Daoy (cell line): Measurements from ENCODE around the gene BCL2L12. TPM values are rescaled to one million over a fixed set of nuclear protein-coding genes. Genes with fewer than 3 reads are reported as not detected.

Experiments used
- DNase-seq: peaks from one replicate; pipeline ENCODE4 v3.0.0-alpha.2; 2015; ENCODE audit warnings: low read depth
- total RNA-seq: library from RNA; depleted of rRNA; stranded (reverse); fragments of >200 nt; shearing (Covaris generic); gene quantifications from 2 replicates; pipeline ENCODE4 v1.2.3, GENCODE V29; 2014

The BCL2L12 gene
- total RNA-seq, 1 experiment from 2014 or later: 18.1 TPM

DNA sequence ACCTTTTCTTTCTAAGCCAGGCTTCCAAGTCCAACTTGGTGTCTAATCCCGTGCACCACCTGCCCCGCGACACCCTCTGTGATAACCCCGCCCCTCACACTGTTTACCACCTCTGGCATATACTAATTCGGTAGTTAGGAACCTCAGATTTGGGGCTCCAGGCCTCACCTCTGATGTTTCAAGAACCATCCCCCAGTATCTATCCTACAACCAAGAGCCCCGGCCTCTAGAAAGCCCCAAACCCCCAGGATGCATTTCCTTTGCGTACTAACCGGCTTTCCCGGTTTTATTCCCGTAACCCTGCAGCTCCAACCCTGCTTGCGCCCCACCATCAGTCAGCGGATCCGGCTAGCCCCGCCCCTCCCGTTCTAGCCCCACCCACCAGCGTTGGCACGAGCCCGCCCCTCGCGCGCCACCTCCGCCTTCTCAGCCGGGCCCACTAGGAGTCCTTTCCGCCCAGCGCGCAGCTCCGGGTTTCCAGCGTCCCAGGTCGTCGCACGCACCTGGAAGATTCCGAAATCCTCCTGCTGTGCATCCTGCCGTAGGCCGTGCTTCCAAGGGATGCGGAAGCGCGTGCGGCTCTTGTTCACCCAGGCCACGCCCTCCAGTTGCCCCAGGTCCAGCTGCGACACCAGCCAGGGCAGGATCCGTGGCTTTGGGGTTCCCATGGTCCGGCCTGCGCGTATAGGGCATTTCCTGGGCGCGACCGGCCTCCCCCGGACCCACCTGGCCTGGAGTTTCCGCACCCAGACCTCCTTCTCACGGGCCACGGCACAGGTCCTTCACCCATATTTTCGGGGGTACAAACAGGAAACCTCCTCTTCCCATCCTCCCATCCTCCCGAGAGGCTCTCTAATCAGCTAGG is 1.3 kb upstream of the BCL2L12 start:
- peak; percentile 91 for DNase-seq

GRCh38 chr19:49665036-49665350 is 740 bp upstream of the BCL2L12 start:
- no peak for DNase-seq

DNA sequence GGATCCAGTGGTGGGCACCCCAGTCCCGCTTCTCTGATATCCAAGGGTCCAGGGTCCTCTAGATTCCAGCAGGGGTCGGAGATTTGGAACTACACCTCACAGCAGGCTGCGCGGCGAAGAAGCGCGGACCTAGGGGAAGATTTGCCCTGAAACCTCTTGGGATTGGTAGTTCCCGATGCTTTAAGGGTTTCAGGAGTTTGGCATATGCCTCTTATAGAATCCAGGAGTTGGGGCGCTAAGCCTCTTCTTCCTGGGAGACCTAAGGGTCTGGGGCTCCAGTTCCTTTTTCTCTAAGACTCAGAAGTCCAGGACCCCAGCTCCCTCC is 349 bp downstream of the BCL2L12 start:
- no peak for DNase-seq

- no peak for DNase-seq
Measured at GRCh38 chr19:49667473-49667872, 1.7 kb downstream of the BCL2L12 start.

- no peak for DNase-seq
Measured at GRCh38 chr19:49669516-49669915, 3.8 kb downstream of the BCL2L12 start.

DNA sequence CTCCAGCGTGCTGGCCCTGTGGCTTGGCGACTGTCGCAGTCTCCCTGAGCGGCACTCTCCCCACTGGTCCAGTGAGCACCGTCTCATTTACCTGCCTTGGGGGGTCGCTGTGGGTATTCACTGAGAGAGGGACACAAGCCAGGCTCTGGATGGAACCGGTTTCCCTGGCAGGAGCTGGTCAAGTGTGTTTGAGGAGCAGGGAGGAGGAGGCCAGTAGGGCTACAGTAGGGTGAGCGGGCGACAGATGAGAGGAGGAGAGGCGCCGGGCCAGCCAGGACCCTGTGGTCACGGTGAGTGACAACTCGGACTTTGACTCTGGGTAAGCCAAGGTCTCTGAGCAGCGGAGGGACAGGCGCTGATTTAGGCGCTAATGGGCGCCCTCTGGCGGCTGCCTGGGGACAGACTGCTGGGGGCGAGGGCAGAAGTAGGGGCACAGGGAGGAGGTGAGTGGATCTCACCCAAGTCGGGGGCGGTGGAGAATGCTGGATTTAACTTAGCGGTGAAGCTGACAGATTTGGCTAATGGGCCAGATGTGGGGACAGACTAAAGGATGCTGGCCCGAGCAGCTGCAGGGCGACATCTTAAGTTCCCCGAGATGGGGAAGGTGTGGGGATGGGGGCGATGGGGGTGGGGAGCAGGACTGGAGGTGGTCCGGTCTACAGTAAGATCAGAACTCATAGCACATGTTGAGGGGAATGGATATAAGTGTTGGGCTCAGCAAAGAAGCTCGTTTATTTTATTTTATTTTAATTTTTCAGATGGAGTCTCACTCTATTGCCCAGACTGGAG is 6.6 kb downstream of the BCL2L12 start:
- DNase-seq: peak; percentile 77

DNA sequence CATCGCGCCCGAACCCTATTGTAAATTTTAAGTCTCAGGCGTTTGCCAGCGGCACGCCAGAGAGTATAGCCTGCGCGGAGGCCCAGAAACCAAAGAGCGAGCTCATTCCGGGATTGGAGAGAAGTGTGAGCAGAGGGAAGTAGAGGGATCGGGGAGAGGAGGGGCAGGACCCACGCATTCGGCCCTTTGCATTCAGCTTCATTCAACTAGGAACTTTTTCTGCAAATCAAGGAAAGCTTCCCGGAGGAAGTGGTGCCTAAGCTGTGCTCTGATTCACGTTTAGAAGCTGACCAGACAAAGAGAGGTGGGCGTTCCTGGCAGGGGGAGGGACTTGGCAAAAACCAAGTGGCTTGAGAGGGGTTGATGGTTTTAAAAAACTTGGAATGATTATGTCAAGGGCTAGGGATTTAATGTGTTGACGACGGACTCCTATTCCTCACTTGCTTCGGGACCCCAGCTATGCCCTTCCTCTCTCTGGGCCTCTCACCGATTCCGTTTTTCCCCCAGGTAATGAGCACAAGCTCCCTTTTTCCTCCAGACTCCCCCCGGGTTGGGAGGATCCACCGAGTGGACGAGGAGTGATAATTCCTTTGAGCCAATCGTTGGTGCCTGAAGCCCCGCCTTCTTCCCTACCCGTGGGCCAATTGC is 10.5 kb downstream of the BCL2L12 start:
- peak; percentile 90 for DNase-seq

- peak; percentile 100 for DNase-seq
Measured at GRCh38 chr19:49676784-49677230, 11.1 kb downstream of the BCL2L12 start.

DNA sequence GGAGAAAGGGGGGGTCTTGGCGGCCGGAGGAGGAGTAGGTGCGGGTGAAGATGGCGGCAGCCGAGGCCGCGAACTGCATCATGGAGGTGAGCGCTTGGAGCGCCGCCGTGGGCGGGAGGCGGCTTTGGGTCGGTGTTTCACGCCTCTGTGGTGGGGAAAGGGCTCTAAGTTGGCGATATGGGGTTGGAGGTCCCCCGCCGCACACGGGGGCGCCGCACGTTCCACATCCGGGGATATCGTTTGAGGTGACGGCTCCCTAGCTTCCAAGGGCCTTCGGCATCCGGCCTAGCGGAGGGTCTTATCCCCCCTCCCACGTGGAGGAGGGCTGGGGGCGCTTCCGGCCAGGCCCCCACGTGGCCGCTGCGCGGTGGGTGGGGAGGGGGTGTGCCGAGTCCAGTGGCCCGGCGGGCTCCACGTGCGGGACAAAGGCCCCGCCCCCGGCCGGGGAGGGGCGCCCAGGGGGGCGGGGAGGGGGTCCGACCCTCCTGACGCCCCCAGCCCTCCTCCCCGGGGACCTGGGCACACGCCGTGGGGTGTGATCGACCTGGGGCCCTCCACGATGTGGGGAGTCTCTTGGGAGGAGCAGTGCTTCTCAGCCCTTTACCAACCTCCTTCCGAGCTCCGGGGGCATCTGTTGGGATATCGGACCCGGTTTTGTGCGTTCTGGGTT is 11.6 kb downstream of the BCL2L12 start, which contains the start of gene PRMT1:
TSS of gene PRMT1 (plus strand) at position 41 of the 670 bp plus-strand sequence. CDS start at position 51, 10 bp downstream.
- DNase-seq: peak; percentile 64

DNA sequence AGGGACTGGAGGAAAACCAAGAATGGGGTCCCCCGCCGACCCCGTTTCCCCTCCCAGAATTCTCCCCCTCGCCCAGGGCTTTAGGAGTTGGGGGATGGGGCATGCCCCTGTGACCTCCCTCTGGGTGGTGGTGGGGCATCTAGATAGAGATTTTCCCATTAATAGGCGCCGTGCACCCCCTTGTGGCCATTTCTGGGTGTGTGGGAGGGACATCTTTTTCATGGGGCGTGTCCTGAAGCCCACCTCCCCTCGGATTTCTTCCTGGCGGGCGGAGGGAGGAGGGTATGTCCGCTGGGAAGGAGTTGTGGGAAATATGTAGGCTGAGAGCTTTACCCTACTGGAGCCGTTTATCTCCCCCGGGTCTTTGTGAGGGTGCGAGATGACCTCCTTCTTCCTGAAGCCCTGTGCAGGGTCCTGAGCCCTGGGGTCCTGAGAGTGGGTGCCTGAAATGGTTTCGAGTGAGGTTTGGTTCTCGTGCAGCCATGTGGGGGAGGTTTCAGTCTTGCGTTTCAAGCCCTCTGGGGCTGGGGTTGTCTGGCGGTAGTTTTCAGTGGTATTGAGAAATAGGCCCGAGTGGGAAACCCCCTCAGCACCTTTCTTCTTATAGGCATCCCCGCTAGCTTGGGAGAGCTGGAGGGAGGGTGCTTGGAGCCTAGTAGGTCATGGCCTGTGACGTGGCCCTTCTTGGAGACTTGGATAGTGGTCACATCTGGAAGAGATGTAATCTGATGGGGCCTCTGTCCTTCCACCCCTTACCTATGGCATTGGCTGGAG is 12.4 kb downstream of the BCL2L12 start:
- DNase-seq: peak; percentile 72

DNA sequence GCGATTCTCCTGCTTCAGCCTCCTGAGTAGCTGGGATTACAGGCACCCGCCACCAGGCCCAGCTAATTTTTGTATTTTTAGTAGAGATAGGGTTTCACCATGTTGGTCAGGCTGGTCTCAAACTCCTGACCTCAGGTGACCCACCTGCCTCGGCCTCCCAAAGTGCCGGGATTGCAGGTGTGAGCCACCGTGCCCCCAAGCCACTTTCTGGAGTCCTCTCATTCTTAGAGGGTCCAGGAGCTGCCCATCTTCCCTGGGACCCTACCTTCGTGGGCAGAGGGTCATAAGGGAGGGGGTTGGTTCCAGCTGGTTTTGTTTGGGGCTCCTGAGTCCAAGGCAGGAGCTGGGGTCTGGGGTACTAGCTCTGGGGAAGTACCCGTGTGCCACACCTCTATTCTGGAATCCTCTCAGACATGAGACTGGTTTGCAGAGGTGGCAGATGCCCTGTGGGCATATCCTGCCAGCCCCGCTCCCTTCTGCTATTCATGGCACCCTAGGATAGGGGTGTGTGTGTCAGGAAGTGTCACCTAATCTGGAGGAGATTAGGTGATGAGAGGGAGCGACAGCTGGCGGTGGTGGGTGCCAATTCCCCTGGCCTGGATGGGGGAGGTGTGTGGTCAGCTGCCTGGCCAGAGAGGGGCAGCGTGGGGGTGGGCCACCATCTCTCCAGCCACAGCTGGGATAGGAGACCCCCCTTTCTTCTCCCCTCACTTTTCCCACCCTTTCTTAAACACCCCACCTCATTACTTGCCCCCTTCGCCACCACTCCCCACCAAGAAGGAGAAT is 13.4 kb downstream of the BCL2L12 start:
- no peak for DNase-seq

GRCh38 chr19:49679771-49680413 is 14.2 kb downstream of the BCL2L12 start:
- no peak for DNase-seq

- DNase-seq: peak; percentile 92
Measured at GRCh38 chr19:49680421-49681351, 15.0 kb downstream of the BCL2L12 start.

- DNase-seq: no peak
Measured at GRCh38 chr19:49681830-49682229, 16.1 kb downstream of the BCL2L12 start.

DNA sequence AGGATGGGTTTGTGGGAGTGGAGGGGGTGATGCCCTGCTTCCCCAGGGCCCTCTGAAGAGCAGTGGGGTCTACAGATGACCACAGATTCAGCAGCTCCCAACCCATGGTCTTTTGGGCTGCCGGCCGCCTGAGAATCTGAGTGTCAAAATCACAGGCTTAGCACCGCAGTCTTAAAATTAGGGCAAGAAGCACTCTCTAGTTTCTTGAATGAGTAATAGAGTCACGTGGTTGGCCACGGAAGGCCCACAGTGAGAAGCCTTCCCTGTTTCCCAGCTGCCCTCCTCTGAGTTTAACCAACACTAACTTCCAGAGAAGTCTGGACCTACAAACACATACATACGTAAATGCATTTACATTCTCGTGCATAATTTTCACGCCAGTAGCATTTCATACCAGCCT is 16.5 kb downstream of the BCL2L12 start:
- no peak for DNase-seq

DNA sequence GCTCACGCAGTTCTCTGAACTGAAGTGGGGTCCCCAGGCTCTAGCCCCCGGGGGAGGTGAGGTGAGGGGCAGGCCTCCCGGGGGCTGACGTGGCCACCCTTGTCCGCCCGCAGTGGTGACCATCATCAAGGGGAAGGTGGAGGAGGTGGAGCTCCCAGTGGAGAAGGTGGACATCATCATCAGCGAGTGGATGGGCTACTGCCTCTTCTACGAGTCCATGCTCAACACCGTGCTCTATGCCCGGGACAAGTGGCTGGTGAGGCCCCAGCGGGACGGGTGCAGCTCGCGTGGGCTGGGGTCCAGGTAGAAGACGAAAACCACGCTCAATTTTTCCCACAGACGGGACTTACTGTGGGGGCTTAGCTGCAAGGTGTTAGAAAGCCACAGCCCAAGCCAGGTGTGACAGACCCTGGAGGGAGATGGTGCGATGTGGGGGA is 18.1 kb downstream of the BCL2L12 start:
- no peak for DNase-seq

GRCh38 chr19:49684251-49684982 is 18.7 kb downstream of the BCL2L12 start:
- DNase-seq: no peak

GRCh38 chr19:49684983-49685553 is 19.3 kb downstream of the BCL2L12 start:
- DNase-seq: no peak
